Ovary (tissue), 3 donors: ENCODE data around the gene UBN1.

Experiments
- CTCF ChIP-seq, 3 donors: fragments of 450-650 bp in 2 of 3; fragments of 200-600 bp in 1 of 3; IDR thresholded peaks; one replicate each; pipeline versions ENCODE4 v1.5.1 to v1.8.0; 2016 to 2022; ENCODE audit warnings: antibody characterized with exemption in 3 of 3, mild to moderate bottlenecking in 1 of 3
- EP300 ChIP-seq: sonication (generic); formaldehyde crosslinking; IDR thresholded peaks from one replicate; pipeline ENCODE4 v1.6.1; 2017; ENCODE audit warnings: antibody characterized with exemption
- POLR2A ChIP-seq: fragments of 450-650 bp; IDR thresholded peaks from one replicate; pipeline ENCODE4 v1.6.1; 2017; ENCODE audit warnings: antibody characterized with exemption, mild to moderate bottlenecking, moderate library complexity
- donor health status: DM: no; HTN: no; CAD: no.

- TF ChIP-seq POLR2A (no peak), CTCF (IDR thresholded peaks at IDR 0.05) (no peak), EP300 (no peak)
Observed at GRCh38 chr16:4866586-4866985, 19.3 kb downstream of the UBN1 start.
